Mucosa of descending colon (tissue), 3 donors: Measurements from ENCODE around the gene CTDNEP1. TPM values are rescaled to one million over a fixed set of nuclear protein-coding genes. Genes with fewer than 3 reads are reported as not detected.

Experiments used
- ATAC-seq: fragments of 200-7000 bp; cut with Tn5 transposase; one replicate; pipeline ENCODE4 v1.9.1; 2020; ENCODE audit warnings: mild to moderate bottlenecking, moderate library complexity
- DNase-seq, 3 donors: peaks; one replicate each; pipeline ENCODE4 v3.0.0-alpha.2; 2020
- H3K36me3 ChIP-seq: fragments of 200-600 bp; one replicate; pipeline ENCODE4 v1.8.0; 2021; ENCODE audit warnings: low read depth, mild to moderate bottlenecking
- H3K4me1 ChIP-seq: fragments of 200-600 bp; one replicate; pipeline ENCODE4 v1.8.0; 2021; ENCODE audit warnings: low read depth, mild to moderate bottlenecking
- H3K4me3 ChIP-seq: fragments of 200-600 bp; one replicate; pipeline ENCODE4 v1.8.0; 2021; ENCODE audit warnings: mild to moderate bottlenecking
- H3K9me3 ChIP-seq: fragments of 200-600 bp; one replicate; pipeline ENCODE4 v1.8.0; 2021; ENCODE audit warnings: mild to moderate bottlenecking
- intact Hi-C, 2 donors: fragments of 100-400 bp; cut with DNase I in 1 of 2; cut with micrococcal nuclease in 1 of 2; formaldehyde crosslinking; loops; one replicate each; pipeline versions ENCODE4 v1.11.0 to v1.11.1; 2022; cut with DNase I, micrococcal nuclease
- total RNA-seq, 3 donors: library from RNA; stranded (reverse); fragmentation: NEBNext Ultra II Directional in 2 of 3; extraction: Animal tissue kit (Norgen Biotek cat#: 25700) in 2 of 3; gene quantifications; one replicate each; pipeline versions ENCODE4 v1.2.1 to v1.2.4, GENCODE V29; 2021 to 2023
- TF ChIP-seq, protein P1 (sequence below): fragments of 200-600 bp; IDR thresholded peaks from one replicate; pipeline ENCODE4 v1.8.0; 2022; ENCODE audit warnings: antibody characterized with exemption, mild to moderate bottlenecking
- donor health status: DM: no; HTN: no; CAD: no; lungs with moderate emphysema.
- donor health status: DM: no; HTN: no; CAD: no.
- donor health status: DM: no; HTN: yes; CAD: no.

Gene CTDNEP1
- total RNA-seq, 3 donors from 2014 or later: 117 to 123 (median 117) TPM

DNA sequence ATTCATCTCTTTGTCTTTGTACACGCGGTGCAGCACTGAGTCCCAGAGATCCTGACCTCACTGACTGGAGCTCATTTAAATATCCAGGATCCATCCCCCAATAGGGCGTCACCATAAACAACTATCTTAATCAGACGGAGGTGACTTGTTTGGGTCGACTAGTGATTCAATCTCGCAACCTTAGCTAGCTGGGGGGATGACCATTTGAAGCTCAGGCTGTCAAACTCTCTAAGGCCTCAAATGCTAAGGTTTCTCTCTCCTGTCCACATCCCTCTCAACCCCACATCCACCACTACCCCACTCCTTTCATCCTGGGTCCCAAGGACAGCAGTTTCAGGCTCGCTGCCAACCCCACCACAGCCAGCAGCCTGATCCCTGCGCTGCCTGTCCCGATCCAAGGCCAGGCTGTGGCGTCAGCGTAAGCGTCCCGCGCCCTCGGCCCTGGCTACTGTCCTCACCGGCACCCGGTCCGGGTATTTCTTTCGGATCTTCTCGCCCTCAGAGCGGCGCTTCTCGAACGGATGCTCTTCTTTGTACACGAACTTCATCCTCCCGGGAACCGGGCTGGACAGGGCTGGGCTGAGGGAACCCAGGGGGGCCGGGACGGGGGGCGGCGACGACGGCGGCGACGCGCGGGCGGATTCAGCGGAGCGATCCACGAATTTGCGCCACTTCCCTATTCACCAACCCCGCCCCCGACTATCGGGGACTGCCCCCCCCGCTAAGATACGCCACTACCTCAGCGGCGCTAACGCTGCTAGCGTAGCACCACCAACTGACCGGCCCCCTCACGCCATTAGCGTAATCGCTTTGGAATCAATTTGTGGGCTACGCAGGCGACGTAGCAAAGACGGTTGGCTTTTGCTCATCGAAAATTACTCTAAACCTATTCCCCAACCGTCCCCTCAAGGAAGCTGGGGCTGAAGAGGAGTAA lies 9.5 kb downstream of the CTDNEP1 start, which contains the start of gene GABARAP:
TSS of gene GABARAP (minus strand) at position 667 of the 934 bp plus-strand sequence. CDS start at position 548, 119 bp downstream.
- Histone ChIP-seq H3K36me3 (peaks cover 3% of the 10 kb centered on the region), H3K4me3 (peak within 1 kb of the TSS; percentile 70), H3K9me3 (no peaks in the 10 kb centered on the region), H3K4me1 (peaks cover 21% of the 10 kb centered on the region)
- TF ChIP-seq, protein P1, sequence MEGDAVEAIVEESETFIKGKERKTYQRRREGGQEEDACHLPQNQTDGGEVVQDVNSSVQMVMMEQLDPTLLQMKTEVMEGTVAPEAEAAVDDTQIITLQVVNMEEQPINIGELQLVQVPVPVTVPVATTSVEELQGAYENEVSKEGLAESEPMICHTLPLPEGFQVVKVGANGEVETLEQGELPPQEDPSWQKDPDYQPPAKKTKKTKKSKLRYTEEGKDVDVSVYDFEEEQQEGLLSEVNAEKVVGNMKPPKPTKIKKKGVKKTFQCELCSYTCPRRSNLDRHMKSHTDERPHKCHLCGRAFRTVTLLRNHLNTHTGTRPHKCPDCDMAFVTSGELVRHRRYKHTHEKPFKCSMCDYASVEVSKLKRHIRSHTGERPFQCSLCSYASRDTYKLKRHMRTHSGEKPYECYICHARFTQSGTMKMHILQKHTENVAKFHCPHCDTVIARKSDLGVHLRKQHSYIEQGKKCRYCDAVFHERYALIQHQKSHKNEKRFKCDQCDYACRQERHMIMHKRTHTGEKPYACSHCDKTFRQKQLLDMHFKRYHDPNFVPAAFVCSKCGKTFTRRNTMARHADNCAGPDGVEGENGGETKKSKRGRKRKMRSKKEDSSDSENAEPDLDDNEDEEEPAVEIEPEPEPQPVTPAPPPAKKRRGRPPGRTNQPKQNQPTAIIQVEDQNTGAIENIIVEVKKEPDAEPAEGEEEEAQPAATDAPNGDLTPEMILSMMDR: no peak
- ATAC-seq (peak; percentile 74), DNase-seq (peak; percentile 96 to 98 (median 97))
- intact Hi-C loops: no loop called here

DNA sequence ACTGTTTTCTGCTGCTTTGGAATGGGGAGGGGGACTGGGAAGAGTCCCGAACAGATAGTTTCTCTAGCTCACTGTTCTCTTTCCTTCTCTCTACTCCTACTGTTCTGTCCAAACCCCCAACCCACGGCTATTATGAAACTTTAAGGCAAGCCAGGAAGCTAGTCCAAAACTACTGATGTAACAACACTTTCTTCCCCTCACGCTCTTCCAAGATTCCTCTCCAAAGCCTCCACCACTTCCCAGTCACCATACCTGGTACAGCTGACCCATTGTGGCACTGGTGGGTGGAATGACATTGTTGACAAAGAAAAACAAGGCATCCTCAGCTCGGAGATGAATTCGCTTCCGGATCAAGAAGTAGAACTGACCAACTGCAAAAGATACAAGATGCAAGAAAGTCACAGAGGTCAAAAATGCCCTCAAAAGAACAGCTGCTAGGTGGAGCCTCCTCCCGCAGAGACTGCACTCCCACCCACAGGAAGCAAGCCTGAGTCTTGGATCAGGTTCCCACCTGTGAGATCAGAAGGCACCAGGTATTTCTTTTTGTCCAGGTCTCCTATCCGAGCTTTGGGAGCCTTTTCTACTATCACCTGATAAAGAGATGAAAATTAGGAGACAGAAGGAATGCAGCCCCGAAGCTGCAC lies 10.3 kb downstream of the CTDNEP1 start:
- H3K4me1 ChIP-seq: peaks cover 21% of the 10 kb centered on the region
- intact Hi-C loops: no loop called here
- ATAC-seq (no peak), DNase-seq (no peak)
- peaks cover 3% of the 10 kb centered on the region for H3K36me3 ChIP-seq
- H3K4me3 ChIP-seq: peak overlapping the region; percentile 70
- TF ChIP-seq, protein P1: no peak
- H3K9me3 ChIP-seq: no peaks in the 10 kb centered on the region

DNA sequence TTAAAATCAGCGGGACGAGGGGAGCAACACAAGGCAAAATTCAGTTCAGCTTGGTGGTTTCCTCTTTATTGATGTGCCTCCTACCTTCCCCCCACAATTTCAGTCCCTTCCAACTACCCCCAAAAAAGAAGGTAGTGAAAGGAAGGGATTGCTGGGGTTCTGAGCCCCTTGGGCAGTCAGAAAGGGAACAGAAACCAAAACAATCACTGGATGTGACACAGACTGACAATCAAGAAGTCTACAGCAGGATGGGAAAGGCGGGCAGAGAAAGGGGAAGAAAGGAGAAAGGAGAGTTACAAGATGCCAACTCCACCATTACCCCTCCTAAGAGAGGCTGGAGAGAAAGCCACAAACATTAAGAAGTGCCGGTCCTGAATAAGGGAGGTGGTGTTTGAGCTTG lies 11.2 kb downstream of the CTDNEP1 start:
- ATAC-seq (no peak), DNase-seq (no peak)
- TF ChIP-seq, protein P1: no peak
- peaks cover 26% of the 10 kb centered on the region for H3K4me1 ChIP-seq
- H3K4me3 ChIP-seq: no peak overlapping the region
- H3K36me3 ChIP-seq: peaks cover 3% of the 10 kb centered on the region
- no peaks in the 10 kb centered on the region for H3K9me3 ChIP-seq
- intact Hi-C loops: no loop called here

DNA sequence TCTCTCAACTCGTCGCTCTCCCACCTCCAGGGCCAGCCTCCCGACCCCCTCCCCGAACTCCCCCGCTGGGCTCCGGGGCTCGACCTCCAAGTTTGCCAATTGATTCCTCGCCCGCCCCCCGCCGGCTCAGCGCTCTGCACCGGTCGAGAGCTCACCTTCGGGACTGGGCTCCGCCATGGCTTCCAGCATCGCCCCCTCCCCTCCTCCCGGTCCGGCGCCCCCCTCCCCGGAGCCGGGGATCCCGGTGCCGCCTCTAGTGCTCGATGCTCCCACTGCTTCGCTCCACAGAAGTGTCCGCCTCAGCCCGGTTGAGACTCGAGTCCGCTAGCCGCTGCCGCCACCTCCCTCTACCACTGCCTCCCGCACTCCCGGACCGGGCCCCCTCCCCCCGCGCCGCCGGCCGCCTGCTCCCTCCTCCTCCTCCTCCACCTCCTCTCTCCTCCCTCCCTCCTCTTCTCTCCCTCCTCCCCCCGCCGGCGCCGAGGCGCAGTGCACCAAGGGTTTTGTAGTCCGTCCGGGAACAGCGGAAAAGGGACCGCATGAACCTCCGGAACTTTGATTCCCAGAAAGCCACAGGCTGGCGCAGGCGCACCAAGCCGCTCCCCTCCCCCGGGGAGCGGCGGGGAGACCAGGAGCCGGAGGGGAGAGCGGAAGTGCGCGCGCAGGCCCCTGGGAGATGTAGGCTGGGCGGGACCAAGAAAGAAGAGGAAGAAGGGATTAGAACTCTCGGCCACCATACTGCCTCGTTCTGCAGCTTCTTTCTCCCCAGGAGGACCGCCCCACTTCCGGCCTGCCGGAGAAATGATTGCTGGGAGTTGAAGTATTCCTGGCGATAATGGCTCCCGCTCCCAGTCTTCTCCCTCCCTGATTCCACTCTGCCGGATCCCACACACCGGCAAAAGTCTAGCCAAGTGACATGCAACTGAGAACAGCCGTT lies 12.2 kb downstream of the CTDNEP1 start, which contains the start of gene PHF23:
TSS of gene PHF23 (minus strand) at position 367 of the 937 bp plus-strand sequence. CDS start at position 189, 178 bp downstream.
- Histone ChIP-seq H3K4me3 (peak within 1 kb of the TSS; percentile 91), H3K9me3 (no peaks in the 10 kb centered on the region), H3K36me3 (peaks cover 3% of the 10 kb centered on the region), H3K4me1 (peaks cover 35% of the 10 kb centered on the region)
- DNase-seq (peak; percentile 99 to 100 (median 99)), ATAC-seq (peak; percentile 73)
- TF ChIP-seq, protein P1: no peak
- intact Hi-C loops: no loop called here
